ENCODE measurements around the gene CYP1B1.
A peak's percentile ranks its signal among the peaks of the same experiment; 100 is the strongest.
"Not testable (repeated sequence)": the region's sequence is repeated elsewhere in the genome, so short reads cannot be mapped to it uniquely, and the experiment has no call there.

CYP1B1 gene

GRCh38 chr2:38075507-38076151 is at the start of gene CYP1B1:
Gene CYP1B1, minus strand, starts transcription at chr2:38076151. Its CDS starts 763 bp downstream, at chr2:38075388.
- no peak for DNase-seq

DNA sequence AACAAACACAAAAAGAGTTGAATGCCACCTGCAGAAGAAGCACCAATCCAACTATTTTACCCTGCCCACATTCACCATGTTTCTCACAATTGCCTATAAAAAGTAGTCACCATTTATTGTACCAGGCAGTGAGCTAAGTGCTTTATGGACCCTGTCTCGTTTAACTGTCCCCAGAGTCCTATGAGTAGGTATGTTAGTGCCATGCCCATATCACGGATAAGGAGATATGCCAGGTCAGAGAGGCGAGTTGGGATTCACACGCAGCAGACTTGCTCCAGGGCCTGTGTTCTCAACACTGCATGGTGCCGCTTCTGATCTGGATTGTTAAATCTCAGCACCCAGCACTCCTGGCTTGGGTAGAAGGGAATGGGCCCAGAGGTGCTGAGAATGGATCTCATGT is 49.1 kb upstream of the CYP1B1 start:
- DNase-seq: no peak

GRCh38 chr2:38123911-38124310 is 48.0 kb upstream of the CYP1B1 start:
- no peak for DNase-seq

DNA sequence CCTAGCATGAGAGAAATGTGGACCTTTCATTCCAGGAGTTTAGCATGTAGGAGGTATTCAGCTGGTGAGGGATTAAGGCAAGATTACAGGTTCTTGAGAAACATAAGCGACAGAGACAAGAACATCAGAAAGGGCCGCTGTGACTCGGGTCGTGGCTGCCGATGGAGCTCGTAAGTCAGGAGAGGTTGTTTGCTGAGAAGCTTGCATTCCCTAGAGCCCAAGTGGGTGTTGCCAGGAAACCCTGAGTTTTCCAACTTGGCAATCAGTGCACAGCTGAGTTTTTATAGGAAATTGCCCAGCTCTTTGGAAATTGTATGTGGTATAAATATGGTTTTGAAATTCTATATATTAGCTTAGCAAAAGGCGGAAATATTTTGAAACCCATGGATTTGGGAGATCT is 46.4 kb upstream of the CYP1B1 start:
- no peak for DNase-seq

GRCh38 chr2:38121481-38121880 is 45.5 kb upstream of the CYP1B1 start:
- no peak for DNase-seq

DNA sequence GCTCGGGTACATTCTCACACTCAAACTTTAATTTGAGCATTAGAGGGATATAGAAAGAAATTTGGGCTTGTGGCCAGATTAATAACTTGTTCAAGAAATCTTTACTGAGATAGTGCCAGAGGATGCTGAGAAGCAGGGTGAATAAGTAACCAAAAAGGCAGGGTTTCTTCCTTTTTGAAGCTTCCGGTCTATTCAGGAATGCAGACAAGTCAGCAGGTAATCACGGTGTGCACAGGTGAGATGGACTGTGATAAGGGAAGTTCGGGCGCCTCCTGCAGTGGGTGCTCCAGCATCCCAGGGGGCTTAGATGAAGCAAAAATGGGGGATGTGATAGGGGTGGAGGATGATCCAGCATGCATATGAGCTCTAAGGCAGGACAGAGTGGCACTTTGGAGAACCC is 44.9 kb upstream of the CYP1B1 start:
- DNase-seq: no peak

GRCh38 chr2:38120264-38120592 is 44.3 kb upstream of the CYP1B1 start:
- DNase-seq: no peak

DNA sequence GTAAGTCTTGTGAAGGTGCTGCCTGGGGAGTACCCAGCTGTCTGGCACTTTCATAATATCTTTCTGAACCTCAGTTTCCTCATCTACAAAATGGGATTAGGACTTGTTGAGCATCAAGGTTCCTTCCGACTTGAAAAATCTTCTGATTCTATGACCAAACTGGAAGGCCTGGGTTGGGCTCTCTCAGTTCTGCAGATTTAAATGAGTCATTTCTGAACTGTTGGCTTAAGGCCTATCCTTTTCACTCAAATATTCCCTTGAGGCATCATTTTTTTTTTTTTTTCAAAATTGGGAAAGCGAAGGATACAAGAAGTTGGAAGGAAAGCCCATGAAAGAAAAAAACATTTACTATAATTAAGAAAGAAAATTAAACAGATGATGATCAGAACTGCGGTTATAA is 40.8 kb upstream of the CYP1B1 start:
- no peak for DNase-seq

DNA sequence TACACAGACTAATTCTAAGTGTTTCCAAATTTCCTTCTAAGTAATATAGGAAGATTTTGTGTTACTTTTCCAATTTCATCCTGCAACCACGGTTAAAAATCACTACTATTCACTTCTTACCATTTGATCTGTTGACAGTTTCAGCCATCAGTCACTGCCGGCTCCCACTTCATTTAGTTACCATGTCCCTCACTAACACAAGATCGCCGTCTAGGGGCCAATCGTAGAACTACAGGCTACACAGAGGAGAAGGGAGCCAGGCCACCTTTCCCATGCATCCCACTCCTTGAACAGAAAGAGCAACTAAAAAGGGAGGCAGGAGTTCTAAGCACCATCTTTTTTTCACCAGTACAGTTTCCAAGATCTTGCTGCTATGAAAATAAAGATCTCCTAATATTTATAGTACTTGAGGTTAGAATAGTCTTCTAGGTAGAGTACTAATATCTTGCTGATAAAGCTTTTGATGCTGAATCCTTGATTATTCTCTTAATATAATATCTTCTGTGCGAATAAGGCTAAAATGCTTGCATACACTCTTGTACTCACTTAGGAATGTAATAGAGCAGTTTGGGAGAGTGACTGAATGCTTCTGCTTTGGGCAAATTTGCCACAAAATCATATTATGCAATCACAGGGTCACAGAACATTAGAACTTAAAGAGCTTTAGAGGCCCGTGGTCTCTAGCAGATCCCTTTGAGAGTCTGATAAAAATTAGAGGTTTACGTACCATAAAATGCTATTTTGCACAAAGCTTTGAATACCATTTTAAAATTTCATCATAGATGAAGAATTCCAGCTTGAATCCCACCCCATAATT is 39.5 kb upstream of the CYP1B1 start:
- DNase-seq: peak; percentile 15

DNA sequence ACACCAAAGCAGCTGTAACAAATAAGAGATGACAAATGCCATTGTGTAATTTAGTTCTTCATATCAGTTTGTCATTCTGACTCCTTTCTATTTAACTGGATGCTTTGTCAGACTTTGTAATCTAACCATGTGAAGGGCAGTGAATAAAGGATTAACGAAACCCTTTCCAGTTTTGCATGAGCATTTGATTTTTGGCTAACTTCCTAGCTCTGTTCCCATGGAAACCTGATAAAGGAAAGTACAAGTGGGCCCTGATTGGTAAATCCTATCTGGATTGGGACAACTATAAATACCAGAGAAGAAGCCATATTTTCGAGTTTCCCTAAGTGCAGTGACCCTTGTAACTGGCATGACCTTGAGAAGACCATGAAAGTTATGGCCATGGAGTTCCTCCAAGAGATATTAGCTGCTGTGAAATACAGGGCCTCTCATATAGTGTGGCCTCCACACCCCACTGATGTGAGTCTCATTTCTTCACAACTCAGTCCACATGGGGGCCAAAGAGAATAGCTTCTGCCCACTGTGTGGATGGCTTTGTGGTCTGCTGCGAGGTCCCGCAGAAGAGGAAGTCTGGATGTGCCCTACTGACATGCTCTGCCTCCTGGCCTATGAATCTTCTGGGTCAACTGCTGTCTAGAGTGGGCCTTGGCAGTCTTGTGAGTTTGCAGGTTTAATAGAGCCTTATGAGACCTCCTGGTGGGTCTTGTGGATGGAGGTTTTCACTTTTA is 38.2 kb upstream of the CYP1B1 start:
- DNase-seq: no peak

DNA sequence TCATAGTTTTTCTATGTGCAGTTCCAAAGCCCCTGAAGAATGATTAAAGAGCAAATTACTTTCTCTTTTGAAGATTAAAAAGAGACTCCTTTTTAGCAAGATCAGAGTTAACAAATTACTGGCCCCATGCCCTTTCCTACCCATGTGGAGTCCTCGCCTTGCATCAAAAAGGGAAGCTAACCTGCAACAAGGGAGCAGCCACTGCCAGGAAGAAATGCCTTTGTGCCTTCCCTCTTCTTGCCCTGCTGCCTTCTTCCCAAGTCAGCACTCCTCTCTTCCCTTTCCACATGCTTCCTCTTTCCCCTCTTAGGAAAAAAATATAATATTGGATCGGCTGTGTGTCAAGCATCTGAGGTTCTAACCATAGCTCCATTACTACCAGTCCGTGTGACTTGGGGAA is 37.1 kb upstream of the CYP1B1 start:
- no peak for DNase-seq

DNA sequence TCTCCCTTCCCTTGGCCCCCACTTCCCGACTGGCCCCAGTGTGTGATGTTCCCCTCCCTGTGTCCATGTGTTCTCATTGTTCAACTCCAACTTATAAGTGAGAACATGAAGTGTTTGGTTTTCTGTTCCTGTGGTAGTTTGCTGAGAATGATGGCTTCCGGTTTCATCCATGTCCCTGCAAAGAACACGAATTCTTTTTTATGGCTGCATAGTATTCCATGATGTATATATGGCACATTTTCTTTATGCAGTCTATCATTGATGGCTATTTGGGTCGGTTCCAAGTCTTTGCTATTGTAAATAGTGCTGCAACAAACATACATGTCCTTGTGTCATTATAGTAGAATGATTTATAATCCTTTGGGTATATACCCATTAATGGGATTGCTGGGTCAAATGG is 35.4 kb upstream of the CYP1B1 start:
- DNase-seq: not testable (repeated sequence)

GRCh38 chr2:38109732-38110181 is 33.8 kb upstream of the CYP1B1 start:
- DNase-seq: no peak

DNA sequence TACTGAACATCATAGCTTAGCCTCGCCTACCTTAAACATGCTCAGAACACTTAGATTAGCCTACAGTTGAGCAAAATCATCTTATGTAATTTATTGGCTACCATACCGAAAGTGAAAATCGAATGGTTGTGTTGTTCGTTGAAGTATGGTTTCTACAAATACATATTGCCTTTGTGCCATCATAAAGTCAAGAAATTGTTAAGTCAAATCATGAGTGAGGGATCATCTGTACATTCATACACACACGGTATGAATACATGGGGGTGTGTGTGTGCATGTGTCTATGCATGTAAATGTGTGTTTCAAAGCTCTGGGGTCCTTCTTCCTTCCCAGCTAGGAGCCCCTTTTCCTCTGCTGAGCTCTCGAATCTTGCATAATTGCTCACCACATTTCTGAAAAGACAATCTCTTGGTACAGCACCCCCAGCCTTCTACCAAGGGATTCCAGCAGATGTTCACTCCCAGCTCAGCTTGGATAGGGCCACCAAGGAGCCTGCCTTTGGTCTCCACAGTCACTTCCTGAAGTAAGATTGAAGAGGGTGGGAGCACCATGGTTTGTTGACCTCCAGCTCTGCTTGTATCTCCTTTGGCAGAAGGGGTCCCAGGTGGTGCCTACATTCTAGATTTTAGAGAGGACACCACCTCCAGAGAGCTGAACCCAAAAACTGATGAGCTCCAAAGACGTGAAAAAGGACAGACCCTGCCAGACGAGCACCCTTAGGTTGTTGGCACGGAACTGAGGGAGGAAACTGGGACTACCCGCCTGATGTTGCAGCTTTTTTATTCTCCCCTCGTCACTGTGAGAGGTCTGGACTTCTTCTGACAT is 33.2 kb upstream of the CYP1B1 start:
- no peak for DNase-seq

DNA sequence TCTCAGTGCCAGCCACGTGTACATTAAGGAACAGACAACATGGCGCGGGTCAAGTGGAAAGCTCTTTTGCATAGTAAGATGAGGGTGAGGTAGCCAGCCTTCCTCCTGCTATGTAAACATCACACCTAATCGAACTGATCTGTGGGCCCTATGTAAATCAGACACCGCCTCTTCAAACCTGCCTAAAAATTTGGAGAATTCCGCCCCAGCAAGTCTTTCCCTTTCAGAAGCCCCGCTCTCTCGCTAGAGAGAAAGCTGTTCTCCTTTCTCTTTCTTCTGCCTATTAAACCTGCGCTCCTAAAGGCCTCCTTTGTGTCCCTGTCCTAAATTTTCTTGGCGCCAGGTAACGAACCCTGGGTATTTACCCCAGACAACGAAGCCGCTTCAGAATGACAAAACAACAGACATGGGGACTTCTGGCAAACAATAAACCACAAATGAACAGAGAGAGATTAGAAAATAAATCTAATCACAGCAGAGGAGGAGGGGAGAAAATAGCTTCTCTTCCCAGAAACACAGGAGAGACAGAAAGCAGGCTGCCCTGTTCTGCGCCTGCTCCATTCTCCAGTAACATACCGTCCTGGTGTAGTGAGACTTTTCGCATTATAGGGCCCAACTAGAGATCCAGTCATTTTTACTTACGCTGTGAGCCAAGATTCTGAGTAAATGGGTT is 31.9 kb upstream of the CYP1B1 start:
- DNase-seq: no peak

DNA sequence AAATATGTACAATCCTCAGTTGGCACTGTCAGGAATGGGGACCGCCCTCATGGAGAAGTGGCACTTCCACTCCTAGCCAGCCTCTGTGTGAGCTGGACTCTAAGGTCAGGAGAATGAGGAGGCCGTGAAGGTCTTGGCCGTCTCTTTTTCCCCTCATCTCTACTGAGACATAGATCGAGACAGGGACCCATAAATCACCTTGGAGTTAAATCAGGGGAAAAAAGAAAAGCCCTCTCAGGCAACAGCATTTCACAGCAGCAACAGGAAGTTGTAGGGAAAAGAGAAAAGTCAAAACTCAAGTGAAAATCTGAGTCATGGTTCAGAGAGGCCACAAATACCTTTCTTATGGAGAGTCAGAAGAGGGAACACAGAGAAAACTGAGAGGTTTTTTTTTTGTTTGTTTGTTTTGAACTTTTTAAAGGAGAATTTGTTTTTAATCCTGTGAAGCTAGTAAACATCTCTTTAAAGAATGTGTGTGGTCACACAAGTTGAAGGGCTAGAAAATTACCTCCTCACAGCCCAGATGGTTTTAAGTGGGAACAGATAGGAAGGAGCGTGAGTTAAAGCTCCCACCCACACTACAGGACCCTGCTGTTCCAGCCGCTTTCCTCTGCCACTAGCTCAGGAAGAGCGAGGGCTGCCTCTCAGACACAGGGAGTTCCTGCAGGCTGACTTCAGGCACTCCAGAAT is 30.6 kb upstream of the CYP1B1 start:
- no peak for DNase-seq

DNA sequence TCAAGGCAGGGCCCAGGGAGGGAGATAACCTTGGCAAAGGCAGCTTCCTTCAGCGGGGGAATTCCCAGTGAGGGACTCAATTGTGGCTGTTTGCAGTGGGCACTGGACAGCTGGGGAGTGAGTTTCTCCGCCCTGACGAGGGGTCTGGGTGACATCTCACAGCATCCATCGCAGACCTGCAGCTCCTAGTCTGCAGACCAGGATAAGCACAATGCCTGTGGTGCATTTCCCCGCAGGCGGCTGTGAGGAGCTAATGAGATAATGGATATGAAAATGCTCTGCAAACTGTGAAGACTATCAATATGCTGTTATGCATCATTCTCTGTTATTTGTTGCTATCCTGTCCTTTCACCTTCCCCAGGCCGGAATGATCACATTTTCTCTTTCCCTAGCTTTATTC is 30.0 kb upstream of the CYP1B1 start:
- no peak for DNase-seq

GRCh38 chr2:38104598-38104997 is 28.6 kb upstream of the CYP1B1 start:
- no peak for DNase-seq

DNA sequence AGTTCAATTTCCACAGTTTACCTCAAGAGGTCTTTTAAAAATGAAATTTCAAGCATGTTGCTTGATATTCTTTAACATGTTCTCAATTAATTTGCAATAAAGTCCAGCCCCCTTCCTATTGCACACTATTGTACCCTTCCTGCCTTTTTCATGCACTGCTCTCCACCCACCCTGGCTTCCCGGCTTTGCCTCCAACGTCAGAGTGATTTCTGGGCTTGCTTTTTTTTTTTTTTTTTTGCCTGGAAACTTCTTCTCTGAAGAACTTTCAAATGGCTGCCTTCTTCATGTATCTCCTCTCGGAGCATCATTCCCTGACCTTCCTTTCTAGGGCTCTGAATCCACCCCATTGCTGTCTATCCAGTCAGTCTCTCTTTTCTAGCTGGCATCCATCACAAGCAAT is 24.4 kb upstream of the CYP1B1 start:
- no peak for DNase-seq

- DNase-seq: no peak
These were observed 23.4 kb upstream of the CYP1B1 start for GRCh38 chr2:38099099-38100028.

Measured in NCI-H2029 treated with DMSO at 0.1 percent for 48 hours (cell line).